GM23338 (cell line): ENCODE data around the gene APMAP. TPM values are rescaled to one million over a fixed set of nuclear protein-coding genes. Genes with fewer than 3 reads are reported as not detected.

Experiments used
- CREB1 ChIP-seq: fragments of 250-450 bp; sonication (Bioruptor Pico); IDR thresholded peaks from 2 replicates; pipeline ENCODE4 v1.5.0; 2020; ENCODE audit warnings: low read depth, mild to moderate bottlenecking, moderate library complexity
- CTCF ChIP-seq, 2 experiments: fragments of 200-600 bp in 1 of 2; sonication (generic) in 1 of 2; conservative IDR thresholded peaks; 2 replicates each; pipeline versions ENCODE4 v1.5.1 to v1.6.1; 2016 to 2017; ENCODE audit warnings: antibody characterized with exemption in 2 of 2, low read depth in 2 of 2, mild to moderate bottlenecking in 2 of 2, moderate library complexity in 1 of 2
- ETS1 ChIP-seq: IDR thresholded peaks from 2 replicates; pipeline ENCODE4 v1.6.1; 2016; ENCODE audit warnings: antibody characterized with exemption
- EZH2phosphoT487 ChIP-seq: fragments of 200-600 bp; sonication (generic); IDR thresholded peaks from one replicate; pipeline ENCODE4 v1.8.1; 2018; ENCODE audit warnings: antibody characterized with exemption; ENCODE audit not compliant: unreplicated experiment
- POLR2AphosphoS5 ChIP-seq: IDR thresholded peaks from 2 replicates; pipeline ENCODE4 v1.6.1; 2016; ENCODE audit warnings: antibody characterized with exemption, low read depth
- STAT1 ChIP-seq: IDR thresholded peaks from one replicate; pipeline ENCODE4 v1.6.1; 2016; ENCODE audit warnings: antibody characterized with exemption; ENCODE audit not compliant: unreplicated experiment
- ZNF331 ChIP-seq: fragments of 250-450 bp; sonication (Bioruptor Pico); IDR thresholded peaks from 2 replicates; pipeline ENCODE4 v1.5.0; 2020; ENCODE audit warnings: low read depth, mild to moderate bottlenecking, moderate library complexity
- ZNF462 ChIP-seq: fragments of 250-450 bp; sonication (Bioruptor Pico); IDR thresholded peaks from 2 replicates; pipeline ENCODE4 v1.5.0; 2020; ENCODE audit warnings: mild to moderate bottlenecking, moderate library complexity
- polyA plus RNA-seq: library from polyadenylated mRNA; unstranded; fragments of >200 nt; fragmentation: Nextera tagmentation; extraction: Ambion mirVana; gene quantifications from 2 replicates; pipeline ENCODE4 v1.2.1, GENCODE V29; 2016
- total RNA-seq: library from RNA; depleted of rRNA; stranded (reverse); fragments of >200 nt; shearing (Covaris generic); gene quantifications from 2 replicates; pipeline ENCODE4 v1.2.3, GENCODE V29; 2014

Gene APMAP
- total and polyA plus RNA-seq, 2 experiments from 2014 or later: 31.7 to 72.3 TPM

- TF ChIP-seq ZNF462 (CRISPR knock-in tag) (no peak), EZH2phosphoT487 (no peak), STAT1 (no peak), ETS1 (no peak), CTCF (conservative IDR thresholded peaks at IDR 0.05; ENCODE audit: low read depth in 2 of 2) (no peak), ZNF331 (CRISPR knock-in tag) (no peak), POLR2AphosphoS5 (no peak), CREB1 (CRISPR knock-in tag) (no peak)
These were observed 37.5 kb downstream of the APMAP start (continued) for GRCh38 chr20:24955045-24955444.
